Upper lobe of left lung (tissue), 4 donors: ENCODE data around the gene SUFU.

Experiments
- CTCF ChIP-seq, 6 experiments: fragments of 450-650 bp in 4 of 6; fragments of 200-600 bp in 2 of 6; sonication (generic) in 2 of 6; IDR thresholded peaks; one replicate each; pipeline ENCODE4 v1.5.1; 2016 to 2019; ENCODE audit warnings: antibody characterized with exemption in 6 of 6
- EP300 ChIP-seq, 4 donors: sonication (generic); formaldehyde crosslinking; IDR thresholded peaks; one replicate each; pipeline ENCODE4 v1.5.1; 2017; ENCODE audit warnings: antibody characterized with exemption in 4 of 4, control low read depth in 2 of 4
- POLR2A ChIP-seq, 4 donors: fragments of 450-650 bp; IDR thresholded peaks; one replicate each; pipeline ENCODE4 v1.5.1; 2016 to 2017; ENCODE audit warnings: antibody characterized with exemption in 4 of 4, mild to moderate bottlenecking in 2 of 4
- POLR2AphosphoS5 ChIP-seq, 2 donors: sonication (generic); formaldehyde crosslinking; IDR thresholded peaks; one replicate each; pipeline ENCODE4 v1.5.1; 2017; ENCODE audit warnings: antibody characterized with exemption in 2 of 2

GRCh38 chr10:102668326-102669107 is 164.7 kb downstream of the SUFU start:
- TF ChIP-seq CTCF (IDR thresholded peaks at IDR 0.05): no peak
- TF ChIP-seq EP300 (IDR thresholded peaks at IDR 0.05): no peak
- no peak for TF ChIP-seq POLR2AphosphoS5 (IDR thresholded peaks at IDR 0.05)
- TF ChIP-seq POLR2A (IDR thresholded peaks at IDR 0.05): no peak
